Gastroesophageal sphincter (tissue), 4 donors: Measurements from ENCODE around the gene GLI2. TPM values are rescaled to one million over a fixed set of nuclear protein-coding genes. Genes with fewer than 3 reads are reported as not detected.

Experiments
- ATAC-seq: fragments of 150-250 bp; one replicate; pipeline ENCODE4 v1.9.1; 2016; ENCODE audit warnings: mild to moderate bottlenecking, moderate library complexity
- H3K27ac ChIP-seq, 4 donors: fragments of 200-600 bp; sonication (generic) in 3 of 4; 1 replicate in 3 of 4; 2 replicates in 1 of 4; pipeline ENCODE4 v1.5.1; 2016 to 2019
- H3K27me3 ChIP-seq: fragments of 200-600 bp; sonication (generic); one replicate; pipeline ENCODE4 v1.5.1; 2019
- H3K36me3 ChIP-seq, 2 donors: fragments of 200-600 bp; sonication (generic); one replicate each; pipeline ENCODE4 v1.5.1; 2019; ENCODE audit warnings: control low read depth in 1 of 2
- H3K4me1 ChIP-seq, 3 donors: fragments of 200-600 bp; sonication (generic); 1 replicate in 2 of 3; 2 replicates in 1 of 3; pipeline ENCODE4 v1.5.1; 2016 to 2019; ENCODE audit warnings: control low read depth in 2 of 3
- H3K4me3 ChIP-seq, 2 donors: fragments of 200-600 bp; sonication (generic); one replicate each; pipeline ENCODE4 v1.5.1; 2019; ENCODE audit warnings: mild to moderate bottlenecking in 1 of 2, moderate library complexity in 1 of 2
- H3K9me3 ChIP-seq, 3 donors: fragments of 200-600 bp; sonication (generic); one replicate each; pipeline ENCODE4 v1.5.1; 2017 to 2019; ENCODE audit warnings: control low read depth in 2 of 3
- EP300 ChIP-seq: sonication (generic); formaldehyde crosslinking; IDR thresholded peaks from one replicate; pipeline ENCODE4 v1.6.1; 2017; ENCODE audit warnings: antibody characterized with exemption, mild to moderate bottlenecking
- POLR2A ChIP-seq, 2 donors: fragments of 450-650 bp; IDR thresholded peaks; one replicate each; pipeline ENCODE4 v1.6.1; 2017; ENCODE audit warnings: antibody characterized with exemption in 2 of 2, mild to moderate bottlenecking in 2 of 2, moderate library complexity in 1 of 2
- POLR2AphosphoS5 ChIP-seq: sonication (generic); formaldehyde crosslinking; IDR thresholded peaks from one replicate; pipeline ENCODE4 v1.6.1; 2017; ENCODE audit warnings: antibody characterized with exemption
- WGBS, 2 donors: methylation state at CpG; one replicate each; pipeline ENCODE4 v1.1.5; 2018; ENCODE audit warnings: low coverage in 1 of 2; 5-methylcytosine and 5-hydroxymethylcytosine counted together
- total RNA-seq, 4 donors: library from RNA; depleted of rRNA; stranded (reverse); fragments of >200 nt; gene quantifications; one replicate each; pipeline ENCODE4 v1.1.0, GENCODE V29; 2016
- TF ChIP-seq, protein P1 (sequence below), 4 experiments: fragments of 200-600 bp in 2 of 4; fragments of 450-650 bp in 2 of 4; sonication (generic) in 1 of 4; IDR thresholded peaks; one replicate each; pipeline ENCODE4 v1.5.1; 2017 to 2019; ENCODE audit warnings: antibody characterized with exemption in 4 of 4, mild to moderate bottlenecking in 2 of 4, moderate library complexity in 2 of 4

Gene GLI2
- total RNA-seq, 4 donors from 2014 or later, result 6.3 to 22.3 (median 11.0) TPM

DNA sequence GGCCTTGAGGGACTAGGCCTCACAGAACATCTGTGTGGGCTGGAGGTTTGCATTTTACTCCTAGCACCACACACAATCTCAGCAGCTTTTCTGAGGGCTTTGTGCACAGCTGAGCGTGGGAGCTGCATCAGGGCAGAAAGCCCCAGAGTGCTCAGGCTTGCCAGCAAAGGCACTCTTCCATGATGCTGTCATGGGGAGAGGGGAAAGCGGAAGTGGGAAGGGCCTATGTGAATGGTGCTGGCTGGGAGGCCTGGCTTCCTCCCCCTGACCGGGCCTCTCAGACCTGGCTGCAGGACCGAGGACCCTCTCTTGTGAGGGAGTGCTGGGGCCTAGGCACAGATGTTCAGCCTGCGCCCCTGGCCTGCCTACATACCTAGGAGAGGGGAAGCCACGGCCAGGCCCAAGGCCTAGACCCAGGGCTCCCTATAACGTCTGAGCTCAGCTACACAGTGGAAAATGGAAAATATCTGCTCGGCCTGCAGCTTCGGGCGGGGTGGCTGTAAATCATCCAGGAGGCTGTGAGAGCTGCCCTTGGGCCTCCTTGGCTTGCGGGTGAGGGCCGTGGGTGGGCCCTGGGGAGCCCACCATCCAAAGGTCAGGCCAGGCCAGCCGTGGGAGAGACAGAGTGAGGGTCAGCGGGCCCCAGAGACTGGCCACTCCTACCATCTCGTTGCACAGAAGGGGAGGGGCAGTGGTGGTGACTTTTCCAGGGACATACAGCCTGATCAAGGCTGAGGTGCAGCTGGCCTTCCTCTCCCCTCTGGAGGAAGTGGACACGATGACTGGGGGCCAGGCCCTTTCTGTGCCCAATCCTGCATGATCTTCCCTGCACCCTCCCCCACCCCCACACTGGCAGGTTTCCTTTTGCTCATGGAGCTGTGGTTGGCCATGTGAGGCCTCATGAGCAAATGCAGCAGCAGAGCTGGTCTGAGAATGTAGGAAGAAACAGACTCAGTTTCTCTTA lies 22.8 kb downstream of the GLI2 start:
- ATAC-seq, result peak; percentile 77
- WGBS, 2 donors, result 12% methylated on average over 5 of the region's 16 CpGs; no CpG with 5 or more reads in 1 of the 2 donors
- Histone ChIP-seq H3K27me3 (no peaks in the 10 kb centered on the region), H3K36me3 (no peaks in the 10 kb centered on the region), H3K4me1 (peaks cover 0 to 57% (median 20%) of the 10 kb centered on the region in 3 donors), H3K27ac (peak overlapping the region in 3 of 4 donors; percentile 73 to 80 (median 78)), H3K9me3 (no peaks in the 10 kb centered on the region), H3K4me3 (peak overlapping the region in 1 of 2 donors; percentile 4)
- TF ChIP-seq POLR2A (IDR thresholded peaks at IDR 0.05), result no peak
- no peak for TF ChIP-seq EP300
- TF ChIP-seq, protein P1, sequence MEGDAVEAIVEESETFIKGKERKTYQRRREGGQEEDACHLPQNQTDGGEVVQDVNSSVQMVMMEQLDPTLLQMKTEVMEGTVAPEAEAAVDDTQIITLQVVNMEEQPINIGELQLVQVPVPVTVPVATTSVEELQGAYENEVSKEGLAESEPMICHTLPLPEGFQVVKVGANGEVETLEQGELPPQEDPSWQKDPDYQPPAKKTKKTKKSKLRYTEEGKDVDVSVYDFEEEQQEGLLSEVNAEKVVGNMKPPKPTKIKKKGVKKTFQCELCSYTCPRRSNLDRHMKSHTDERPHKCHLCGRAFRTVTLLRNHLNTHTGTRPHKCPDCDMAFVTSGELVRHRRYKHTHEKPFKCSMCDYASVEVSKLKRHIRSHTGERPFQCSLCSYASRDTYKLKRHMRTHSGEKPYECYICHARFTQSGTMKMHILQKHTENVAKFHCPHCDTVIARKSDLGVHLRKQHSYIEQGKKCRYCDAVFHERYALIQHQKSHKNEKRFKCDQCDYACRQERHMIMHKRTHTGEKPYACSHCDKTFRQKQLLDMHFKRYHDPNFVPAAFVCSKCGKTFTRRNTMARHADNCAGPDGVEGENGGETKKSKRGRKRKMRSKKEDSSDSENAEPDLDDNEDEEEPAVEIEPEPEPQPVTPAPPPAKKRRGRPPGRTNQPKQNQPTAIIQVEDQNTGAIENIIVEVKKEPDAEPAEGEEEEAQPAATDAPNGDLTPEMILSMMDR (IDR thresholded peaks at IDR 0.05), result no peak
- TF ChIP-seq POLR2AphosphoS5, result no peak

DNA sequence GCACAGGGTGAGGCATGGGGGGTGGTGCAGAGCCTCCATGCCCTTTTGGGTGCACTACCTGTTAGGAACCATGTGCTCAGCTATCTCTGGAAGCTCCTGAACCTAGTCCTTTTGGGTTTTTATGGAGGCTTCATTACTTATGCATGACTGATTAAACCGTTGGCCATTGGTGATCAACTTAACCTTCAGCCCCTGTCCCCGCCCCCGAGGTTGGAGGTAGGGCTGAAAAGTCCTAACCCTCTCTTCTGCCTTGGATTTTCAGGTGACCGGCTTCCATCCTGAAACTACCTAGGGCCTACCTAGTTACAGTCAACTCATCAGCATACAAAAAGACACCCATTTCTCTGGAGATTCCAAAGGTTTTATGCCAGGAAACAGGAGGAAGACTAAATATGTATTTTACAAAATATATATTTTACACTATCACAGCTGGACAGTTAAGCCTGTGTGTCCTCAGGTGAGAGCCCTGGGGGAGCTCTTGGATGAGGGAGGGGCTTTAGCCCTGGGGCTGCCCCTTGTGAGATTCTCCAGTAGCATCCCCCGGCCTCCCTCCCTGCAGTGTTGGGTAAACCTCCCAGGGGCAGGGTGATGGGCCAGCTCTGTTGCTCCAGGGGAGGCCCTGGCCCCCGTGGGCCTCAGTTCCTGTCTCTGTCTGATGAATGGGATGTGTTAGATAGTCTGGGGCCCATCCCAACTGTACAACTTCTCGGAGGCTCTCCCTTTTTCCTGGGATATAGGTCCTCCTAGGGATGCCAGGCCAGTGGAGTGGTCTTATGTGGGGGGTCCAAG lies 24.1 kb downstream of the GLI2 start:
- 94% methylated on average over 5 of the region's 7 CpGs; no CpG with 5 or more reads in 1 of the 2 donors for WGBS, 2 donors
- no peaks in the 10 kb centered on the region for H3K36me3 ChIP-seq
- ATAC-seq, result no peak
- no peak overlapping the region for H3K4me3 ChIP-seq
- peaks cover 0 to 70% (median 20%) of the 10 kb centered on the region in 3 donors for H3K4me1 ChIP-seq
- H3K9me3 ChIP-seq, result no peaks in the 10 kb centered on the region
- H3K27me3 ChIP-seq, result no peaks in the 10 kb centered on the region
- H3K27ac ChIP-seq, result no peak overlapping the region
- TF ChIP-seq POLR2A (IDR thresholded peaks at IDR 0.05) (no peak), POLR2AphosphoS5 (no peak), EP300 (no peak)
- TF ChIP-seq, protein P1 (IDR thresholded peaks at IDR 0.05), result no peak

DNA sequence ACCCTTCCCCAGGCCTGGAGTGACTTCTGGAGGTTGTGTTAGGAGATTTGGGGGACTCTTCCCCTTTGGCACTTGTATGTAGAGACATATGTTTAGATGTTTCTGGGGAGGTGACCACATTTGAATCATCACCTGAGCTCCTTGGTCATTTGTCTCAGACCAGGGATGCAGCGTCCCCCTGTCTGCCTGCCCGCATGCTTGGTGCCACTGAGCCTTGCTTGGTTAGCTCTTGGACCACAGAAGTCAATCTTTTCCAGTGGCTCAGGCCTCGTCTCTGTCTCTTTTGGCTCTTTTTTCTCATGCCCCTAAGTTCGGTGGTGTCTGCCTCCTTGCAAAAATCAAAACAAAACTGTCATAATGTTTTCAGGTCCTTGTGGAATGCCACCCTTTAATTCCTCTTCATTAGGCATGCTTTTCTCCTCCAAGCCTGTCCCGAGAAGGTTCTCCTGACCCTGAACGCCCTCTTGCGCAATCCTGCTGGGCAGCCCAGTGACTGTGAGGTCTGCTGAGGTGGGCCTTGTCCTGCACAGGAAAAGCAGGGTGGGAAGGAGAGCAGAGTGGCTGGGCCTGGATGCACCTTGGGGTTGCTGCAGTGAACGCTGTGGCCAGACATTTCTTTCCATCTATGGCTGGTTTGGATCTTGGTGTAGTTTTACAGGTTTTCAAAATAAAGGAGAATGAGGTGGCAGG lies 24.9 kb downstream of the GLI2 start:
- Histone ChIP-seq H3K4me1 (peaks cover 0 to 79% (median 29%) of the 10 kb centered on the region in 3 donors), H3K27ac (no peak overlapping the region), H3K9me3 (no peaks in the 10 kb centered on the region), H3K27me3 (no peaks in the 10 kb centered on the region), H3K4me3 (no peak overlapping the region), H3K36me3 (no peaks in the 10 kb centered on the region)
- 84 to 88% methylated on average over 3 to 8 of the region's 8 CpGs for WGBS, 2 donors
- ATAC-seq, result peak; percentile 25
- TF ChIP-seq POLR2A (IDR thresholded peaks at IDR 0.05), result no peak
- no peak for TF ChIP-seq EP300
- TF ChIP-seq POLR2AphosphoS5, result no peak
- TF ChIP-seq, protein P1 (IDR thresholded peaks at IDR 0.05), result no peak

DNA sequence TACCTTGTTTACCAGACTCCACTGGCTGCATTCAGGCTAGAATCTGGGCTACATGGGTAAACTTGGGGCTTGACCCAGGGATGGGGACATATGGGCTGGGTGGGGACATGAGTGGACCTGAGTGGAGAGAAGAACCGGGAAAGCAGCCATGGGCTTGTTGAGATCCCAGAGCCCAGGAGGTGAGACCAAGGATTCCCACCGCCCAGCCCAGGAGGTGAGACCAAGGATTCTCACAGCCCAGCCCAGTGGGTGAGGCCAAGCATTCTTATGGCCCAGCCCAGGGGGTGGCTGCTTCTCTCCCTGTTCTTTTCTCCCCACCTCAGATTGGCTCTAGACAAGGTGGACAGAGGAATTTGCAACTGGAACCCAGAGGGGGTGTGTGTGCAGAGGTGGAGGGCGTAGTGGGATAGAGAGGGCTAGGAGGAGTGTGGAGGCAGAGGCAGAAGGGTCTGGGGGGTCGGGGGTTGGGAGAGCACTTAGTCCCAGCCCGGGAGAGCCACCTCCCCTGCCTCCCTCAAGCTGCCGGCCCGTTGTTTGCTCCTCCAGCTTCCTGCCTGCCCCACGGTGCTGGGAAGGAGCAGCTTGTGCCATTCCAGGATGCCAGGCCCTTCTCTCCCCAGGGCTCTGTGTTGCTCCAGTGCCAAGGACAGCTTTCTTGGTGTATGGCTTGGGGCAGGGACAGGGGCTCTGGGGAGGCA lies 25.6 kb downstream of the GLI2 start:
- no peaks in the 10 kb centered on the region for H3K36me3 ChIP-seq
- ATAC-seq, result no peak
- TF ChIP-seq POLR2A (IDR thresholded peaks at IDR 0.05), result no peak
- TF ChIP-seq POLR2AphosphoS5, result no peak
- TF ChIP-seq EP300, result no peak
- TF ChIP-seq, protein P1 (IDR thresholded peaks at IDR 0.05), result no peak
- peaks cover 0 to 86% (median 36%) of the 10 kb centered on the region in 3 donors for H3K4me1 ChIP-seq
- H3K4me3 ChIP-seq, result no peak overlapping the region
- no peak overlapping the region for H3K27ac ChIP-seq
- 100% methylated on average over 1 to 2 of the region's 8 CpGs for WGBS, 2 donors
- no peaks in the 10 kb centered on the region for H3K27me3 ChIP-seq
- H3K9me3 ChIP-seq, result no peaks in the 10 kb centered on the region
